Measurements from ENCODE around the gene UFC1. TPM values are rescaled to one million over a fixed set of nuclear protein-coding genes. Genes with fewer than 3 reads are reported as not detected.
A peak's percentile ranks its signal among the peaks of the same experiment; 100 is the strongest.

UFC1 gene
- total and polyA plus RNA-seq, 2 of the 13 experiments (the other 11 are each of a cell fraction or from before 2014, with no cell fraction given): 72.8 to 85.2 TPM

GRCh38 chr1:161165742-161166668, 12.2 kb downstream of the UFC1 start, which contains the start of gene PPOX (continued):
- TF ChIP-seq ZNF513 (CRISPR knock-in tag; conservative IDR thresholded peaks at IDR 0.05): no peak
- no peak for TF ChIP-seq ATRX (CRISPR knock-in tag; IDR thresholded peaks at IDR 0.05; ENCODE audit: borderline replicate concordance)
- TF ChIP-seq ZNF235 (CRISPR knock-in tag; IDR thresholded peaks at IDR 0.05; ENCODE audit: borderline replicate concordance): no peak
- TF ChIP-seq TFDP2 (CRISPR knock-in tag; IDR thresholded peaks at IDR 0.05): peak; percentile 81
- no peak for TF ChIP-seq ZNF512 (CRISPR knock-in tag; IDR thresholded peaks at IDR 0.05)
- TF ChIP-seq BORCS8-MEF2B (CRISPR knock-in tag; IDR thresholded peaks at IDR 0.05): peak; percentile 70; the same call in 1 of the 2 replicates
- TF ChIP-seq ZNF501 (CRISPR knock-in tag; IDR thresholded peaks at IDR 0.05): 0 out of 2 replicates have a peak, but pooled peaks have one; percentile 70
- 0 out of 2 replicates have a peak, but pooled peaks have one; percentile 20 for TF ChIP-seq ARNTL (CRISPR knock-in tag; IDR thresholded peaks at IDR 0.05)
- peak; percentile 55; the same call in 1 of the 2 replicates for TF ChIP-seq ZFP91 (CRISPR knock-in tag; IDR thresholded peaks at IDR 0.05; ENCODE audit: borderline replicate concordance)
- TF ChIP-seq RARA (CRISPR knock-in tag; IDR thresholded peaks at IDR 0.05): no peak; the same call in 1 of the 2 replicates
- peak; percentile 12; the same call in 1 of the 2 replicates for TF ChIP-seq ZNF704 (CRISPR knock-in tag; IDR thresholded peaks at IDR 0.05; ENCODE audit: borderline replicate concordance)
- no peak for TF ChIP-seq ZBTB38 (CRISPR knock-in tag; IDR thresholded peaks at IDR 0.05)
- 0 out of 2 replicates have a peak, but pooled peaks have one; percentile 33 for TF ChIP-seq ZNF143 (CRISPR knock-in tag; IDR thresholded peaks at IDR 0.05)
- TF ChIP-seq RFX5 (IDR thresholded peaks at IDR 0.05; ENCODE audit: low read depth, low read length): no peak; the same call in 1 of the 2 replicates
- TF ChIP-seq ZNF563 (CRISPR knock-in tag; IDR thresholded peaks at IDR 0.05): no peak
- no peak for TF ChIP-seq ARID2 (CRISPR knock-in tag; IDR thresholded peaks at IDR 0.05; ENCODE audit: borderline replicate concordance)
- no peak for TF ChIP-seq ZNF589 (CRISPR knock-in tag; conservative IDR thresholded peaks at IDR 0.05)
- peak; percentile 23; the same call in 1 of the 2 replicates for TF ChIP-seq SMYD3 (CRISPR knock-in tag; IDR thresholded peaks at IDR 0.05)
- no peak; the same call in 1 of the 2 replicates for TF ChIP-seq ESRRA (CRISPR knock-in tag; IDR thresholded peaks at IDR 0.05; ENCODE audit: low read depth)

Measured in HepG2 (cell line).